SH-SY5Y (cell line): ENCODE measurements around the gene SDK1.

ENCODE experiments used
- GATA2 ChIP-seq: IDR thresholded peaks from 2 replicates; pipeline ENCODE4 v1.6.1; 2011; ENCODE audit warnings: mild to moderate bottlenecking, low read depth, low read length
- GATA3 ChIP-seq: IDR thresholded peaks from 2 replicates; pipeline ENCODE4 v1.6.1; 2011; ENCODE audit warnings: low read depth, mild to moderate bottlenecking, low read length, moderate library complexity

GRCh38 chr7:4131063-4131462, 830.0 kb downstream of the SDK1 start:
- no peak for TF ChIP-seq GATA2
- TF ChIP-seq GATA3: no peak
